ENCODE measurements around the gene TCEANC2. TPM values are rescaled to one million over a fixed set of nuclear protein-coding genes. Genes with fewer than 3 reads are reported as not detected.
"Not testable (repeated sequence)": the region's sequence is repeated elsewhere in the genome, so short reads cannot be mapped to it uniquely, and the experiment has no call there.

The TCEANC2 gene
- total and polyA plus RNA-seq, 2 of the 4 experiments (the other 2 are of a cell fraction) = 2.4 to 3.2 TPM

- Histone ChIP-seq H2BK15ac (ENCODE audit: low read depth, low read length) (no peak overlapping the region), H3K4me2 (ENCODE audit: low read depth, low read length) (no peak overlapping the region), H3K23ac (ENCODE audit: low read depth, low read length) (no peak overlapping the region), H2AFZ (replicated peaks; ENCODE audit: low read length, poor library complexity) (no peak overlapping the region), H3K9me1 (ENCODE audit: insufficient read depth, low read length) (peaks cover 4% of the 10 kb centered on the region; the same call in 1 of the 2 replicates), H3K4me3 (ENCODE audit: insufficient read depth, low read depth, low read length) (no peak overlapping the region), H3K4ac (ENCODE audit: low read depth, low read length) (no peak overlapping the region), H3K14ac (replicated peaks; ENCODE audit: low read depth, low read length) (no peak overlapping the region), H3K4me1 (ENCODE audit: control insufficient read depth, insufficient read depth, low read length) (no peaks in the 10 kb centered on the region), H3K9ac (ENCODE audit: low read depth, low read length) (no peak overlapping the region), H4K91ac (ENCODE audit: insufficient read depth, low read depth, low read length) (no peak overlapping the region), H2BK120ac (ENCODE audit: low read depth, low read length) (no peak overlapping the region), H2AK5ac (ENCODE audit: low read depth, low read length) (no peak overlapping the region), H2BK5ac (ENCODE audit: low read depth, low read length, poor library complexity, severe bottlenecking) (no peak overlapping the region), H3K79me1 (ENCODE audit: low read depth in 1 of 2, low read length in 2 of 2) (no peaks in the 10 kb centered on the region), H4K8ac (ENCODE audit: low read depth in 2 of 2, low read length in 2 of 2) (no peak overlapping the region), H3K27ac (ENCODE audit: insufficient read depth, low read length) (no peak overlapping the region), H2BK20ac (ENCODE audit: low read depth, low read length) (no peak overlapping the region), H3K9me3 (ENCODE audit: control insufficient read depth, insufficient read depth, low read length) (no peaks in the 10 kb centered on the region), H4K20me1 (ENCODE audit: insufficient read depth, low read length) (no peaks in the 10 kb centered on the region), H3K56ac (ENCODE audit: extremely low read depth, insufficient read depth, low read length) (no peak overlapping the region), H3K18ac (ENCODE audit: low read depth, low read length) (no peak overlapping the region), H3K27me3 (ENCODE audit: control insufficient read depth, insufficient read depth, low read length) (peaks cover 11% of the 10 kb centered on the region), H2AK9ac (replicated peaks; ENCODE audit: low read depth, low read length, poor library complexity) (no peak overlapping the region), H4K5ac (ENCODE audit: low read depth, low read length) (no peak overlapping the region), H3K36me3 (ENCODE audit: control insufficient read depth, insufficient read depth, low read length) (no peaks in the 10 kb centered on the region)
- WGBS, 2 experiments (ENCODE audit: extremely low coverage in 2 of 2, insufficient read length in 1 of 2) = no CpG with 5 or more reads among the region's 2 CpGs
- ATAC-seq (ENCODE audit: low read depth) (no peak), DNase-seq (no peak)
- intact Hi-C loops (cut with micrococcal nuclease) (no loop called here), in situ Hi-C loops (cut with MboI; ENCODE audit: low sequenced_read_pairs) (no loop called here), dilution Hi-C loops (cut with HindIII; ENCODE audit: low sequenced_read_pairs, unreplicated experiment) (no loop called here)
- no peak for TF ChIP-seq NFE2L2 (IDR thresholded peaks at IDR 0.05; ENCODE audit: low read depth, low read length)
- TF ChIP-seq MXI1 (IDR thresholded peaks at IDR 0.05; ENCODE audit: borderline replicate concordance, low read depth, low read length) = no peak
- no peak for TF ChIP-seq MAZ (IDR thresholded peaks at IDR 0.05; ENCODE audit: borderline replicate concordance, low read depth, low read length)
- TF ChIP-seq ELK1 (IDR thresholded peaks at IDR 0.05; ENCODE audit: borderline replicate concordance, low read depth, low read length) = no peak
- no peak for TF ChIP-seq BHLHE40 (IDR thresholded peaks at IDR 0.05; ENCODE audit: low read depth, low read length)
- TF ChIP-seq CHD1 (IDR thresholded peaks at IDR 0.05; ENCODE audit: low read depth, low read length) = no peak
- no TSS peak for BruUV-seq (replicated peaks)
- ChIA-PET POLR2A (ENCODE audit: unreplicated experiment) (no interaction called here), CTCF (no interaction called here)
Observed at GRCh38 chr1:54024358-54024757, 29.1 kb upstream of the TCEANC2 start.

- H3K4ac ChIP-seq (ENCODE audit: low read depth, low read length); H3K56ac ChIP-seq (ENCODE audit: extremely low read depth, insufficient read depth, low read length); H3K9me1 ChIP-seq (ENCODE audit: insufficient read depth, low read length); H3K18ac ChIP-seq (ENCODE audit: low read depth, low read length); H3K4me1 ChIP-seq (ENCODE audit: control insufficient read depth, insufficient read depth, low read length); H3K23ac ChIP-seq (ENCODE audit: low read depth, low read length); H2AK5ac ChIP-seq (ENCODE audit: low read depth, low read length); intact Hi-C loops (cut with micrococcal nuclease); H3K9me3 ChIP-seq (ENCODE audit: control insufficient read depth, insufficient read depth, low read length); H2BK15ac ChIP-seq (ENCODE audit: low read depth, low read length); H2BK20ac ChIP-seq (ENCODE audit: low read depth, low read length); DNase-seq; H3K14ac ChIP-seq (replicated peaks; ENCODE audit: low read depth, low read length); H2BK120ac ChIP-seq (ENCODE audit: low read depth, low read length); POLR2A ChIA-PET (ENCODE audit: unreplicated experiment); H3K36me3 ChIP-seq (ENCODE audit: control insufficient read depth, insufficient read depth, low read length); H2BK5ac ChIP-seq (ENCODE audit: low read depth, low read length, poor library complexity, severe bottlenecking); H3K27me3 ChIP-seq (ENCODE audit: control insufficient read depth, insufficient read depth, low read length); H4K5ac ChIP-seq (ENCODE audit: low read depth, low read length); H2AK9ac ChIP-seq (replicated peaks; ENCODE audit: low read depth, low read length, poor library complexity); H3K4me3 ChIP-seq (ENCODE audit: insufficient read depth, low read depth, low read length); H3K27ac ChIP-seq (ENCODE audit: insufficient read depth, low read length); BruUV-seq (replicated peaks); H3K4me2 ChIP-seq (ENCODE audit: low read depth, low read length); H4K91ac ChIP-seq (ENCODE audit: insufficient read depth, low read depth, low read length); H3K9ac ChIP-seq (ENCODE audit: low read depth, low read length); H3K79me1 ChIP-seq (ENCODE audit: low read depth in 1 of 2, low read length in 2 of 2); H4K8ac ChIP-seq (ENCODE audit: low read depth in 2 of 2, low read length in 2 of 2); in situ Hi-C loops (cut with MboI; ENCODE audit: low sequenced_read_pairs); dilution Hi-C loops (cut with HindIII; ENCODE audit: low sequenced_read_pairs, unreplicated experiment); CTCF ChIA-PET; ATAC-seq (ENCODE audit: low read depth); H4K20me1 ChIP-seq (ENCODE audit: insufficient read depth, low read length); H2AFZ ChIP-seq (replicated peaks; ENCODE audit: low read length, poor library complexity): not testable (repeated sequence)
- WGBS, 2 experiments (ENCODE audit: extremely low coverage in 2 of 2, insufficient read length in 1 of 2) = no CpG with 5 or more reads among the region's 1 CpG
Observed at GRCh38 chr1:54024811-54025210, 28.6 kb upstream of the TCEANC2 start.
